Upper lobe of left lung (tissue), 6 donors: Measurements from ENCODE around the gene RERE. TPM values are rescaled to one million over a fixed set of nuclear protein-coding genes. Genes with fewer than 3 reads are reported as not detected.
A peak's percentile ranks its signal among the peaks of the same experiment; 100 is the strongest.

Source experiments
- ATAC-seq, 2 donors: fragments of 200-7000 bp; cut with Tn5 transposase; one replicate each; pipeline ENCODE4 v1.9.1; 2022; ENCODE audit warnings: mild to moderate bottlenecking in 2 of 2, moderate library complexity in 2 of 2; ENCODE audit not compliant: low FRiP score in 2 of 2
- DNase-seq, 2 donors: peaks; one replicate each; pipeline ENCODE4 v3.0.0-alpha.2; 2019 to 2020
- H3K27ac ChIP-seq, 4 donors: fragments of 200-600 bp; sonication (generic); one replicate each; pipeline ENCODE4 v1.5.1; 2016 to 2019
- H3K27me3 ChIP-seq, 4 donors: fragments of 200-600 bp; sonication (generic); one replicate each; pipeline ENCODE4 v1.5.1; 2017 to 2019
- H3K36me3 ChIP-seq, 4 donors: fragments of 200-600 bp; sonication (generic); one replicate each; pipeline ENCODE4 v1.5.1; 2016 to 2019
- H3K4me1 ChIP-seq, 4 donors: fragments of 200-600 bp; sonication (generic); one replicate each; pipeline ENCODE4 v1.5.1; 2018 to 2019
- H3K4me3 ChIP-seq, 4 donors: fragments of 200-600 bp; sonication (generic); one replicate each; pipeline ENCODE4 v1.5.1; 2017 to 2019; ENCODE audit warnings: mild to moderate bottlenecking in 2 of 4, moderate library complexity in 1 of 4
- H3K9me3 ChIP-seq, 4 donors: fragments of 200-600 bp; sonication (generic); one replicate each; pipeline ENCODE4 v1.5.1; 2018 to 2019
- CTCF ChIP-seq, 6 experiments: fragments of 450-650 bp in 4 of 6; fragments of 200-600 bp in 2 of 6; sonication (generic) in 2 of 6; IDR thresholded peaks; one replicate each; pipeline ENCODE4 v1.5.1; 2016 to 2019; ENCODE audit warnings: antibody characterized with exemption in 6 of 6
- EP300 ChIP-seq, 4 donors: sonication (generic); formaldehyde crosslinking; IDR thresholded peaks; one replicate each; pipeline ENCODE4 v1.5.1; 2017; ENCODE audit warnings: antibody characterized with exemption in 4 of 4, control low read depth in 2 of 4
- POLR2A ChIP-seq, 4 donors: fragments of 450-650 bp; IDR thresholded peaks; one replicate each; pipeline ENCODE4 v1.5.1; 2016 to 2017; ENCODE audit warnings: antibody characterized with exemption in 4 of 4, mild to moderate bottlenecking in 2 of 4
- POLR2AphosphoS5 ChIP-seq, 2 donors: sonication (generic); formaldehyde crosslinking; IDR thresholded peaks; one replicate each; pipeline ENCODE4 v1.5.1; 2017; ENCODE audit warnings: antibody characterized with exemption in 2 of 2
- WGBS, 2 donors: methylation state at CpG; one replicate each; pipeline ENCODE4 v1.1.5; 2017 to 2018; 5-methylcytosine and 5-hydroxymethylcytosine counted together
- total RNA-seq, 6 donors: library from RNA; depleted of rRNA in 4 of 6; stranded (reverse); fragments of >200 nt in 4 of 6; gene quantifications; one replicate each; pipeline versions ENCODE4 v1.1.0 to v1.2.1, GENCODE V29; 2016 to 2021
- donor health status: DM: no; HTN: no; CAD: no; lungs with moderate emphysema.
- donor health status: DM: no; HTN: yes; CAD: no; lungs with severe emphysema.

Gene RERE
- total RNA-seq, 6 donors from 2014 or later: 75.5 to 222 (median 104) TPM

- ATAC-seq (no peak), DNase-seq (no peak)
- H3K9me3 ChIP-seq: no peaks in the 10 kb centered on the region
- peaks cover 20 to 32% (median 24%) of the 10 kb centered on the region in 4 donors for H3K4me1 ChIP-seq
- no peak for TF ChIP-seq POLR2A (IDR thresholded peaks at IDR 0.05)
- TF ChIP-seq POLR2AphosphoS5 (IDR thresholded peaks at IDR 0.05): no peak
- no peak for TF ChIP-seq EP300 (IDR thresholded peaks at IDR 0.05)
- TF ChIP-seq CTCF (IDR thresholded peaks at IDR 0.05): no peak
- H3K36me3 ChIP-seq: no peaks in the 10 kb centered on the region
- no peak overlapping the region for H3K4me3 ChIP-seq
- no peak overlapping the region for H3K27ac ChIP-seq
- WGBS, 2 donors: 72 to 80% methylated on average over 3 of the region's 3 CpGs
- no peaks in the 10 kb centered on the region for H3K27me3 ChIP-seq
Observed at GRCh38 chr1:8717148-8717547, 100.3 kb downstream of the RERE start.

DNA sequence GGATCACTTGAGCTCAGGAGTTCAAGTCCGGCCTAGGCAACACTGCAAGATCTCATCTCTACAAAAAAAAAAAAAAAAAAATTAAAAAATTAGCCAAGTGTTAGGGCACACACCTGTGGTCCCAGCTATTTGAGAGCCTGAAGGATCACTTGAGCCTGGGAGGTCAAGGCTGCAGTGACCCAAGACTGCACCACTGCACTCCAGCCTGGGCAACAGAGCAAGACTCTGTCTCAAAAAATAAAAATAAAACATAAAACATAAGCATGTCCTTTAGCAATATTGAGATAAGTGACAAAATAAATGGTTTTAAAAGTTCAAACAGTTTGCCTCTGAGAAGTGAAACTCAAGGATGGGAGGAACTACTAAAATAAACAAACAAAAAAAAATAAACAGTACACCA is 101.2 kb downstream of the RERE start:
- DNase-seq: no peak

GRCh38 chr1:8714173-8714572 is 103.3 kb downstream of the RERE start:
- Histone ChIP-seq H3K4me1 (peaks cover 25 to 40% (median 32%) of the 10 kb centered on the region in 4 donors), H3K27me3 (no peaks in the 10 kb centered on the region), H3K4me3 (no peak overlapping the region), H3K36me3 (no peaks in the 10 kb centered on the region), H3K27ac (no peak overlapping the region), H3K9me3 (no peaks in the 10 kb centered on the region)
- ATAC-seq (no peak), DNase-seq (no peak)
- TF ChIP-seq EP300 (IDR thresholded peaks at IDR 0.05): no peak
- TF ChIP-seq CTCF (IDR thresholded peaks at IDR 0.05): no peak
- no peak for TF ChIP-seq POLR2A (IDR thresholded peaks at IDR 0.05)
- TF ChIP-seq POLR2AphosphoS5 (IDR thresholded peaks at IDR 0.05): no peak
- WGBS, 2 donors: 84 to 92% methylated on average over 3 of the region's 3 CpGs

More for the DNA sequence above, 101.2 kb downstream of the RERE start:
- Histone ChIP-seq H3K27ac (no peak overlapping the region), H3K36me3 (no peaks in the 10 kb centered on the region), H3K4me1 (peaks cover 25 to 40% (median 32%) of the 10 kb centered on the region in 4 donors), H3K4me3 (no peak overlapping the region), H3K9me3 (no peaks in the 10 kb centered on the region), H3K27me3 (no peaks in the 10 kb centered on the region)
- TF ChIP-seq POLR2AphosphoS5 (IDR thresholded peaks at IDR 0.05) (no peak), POLR2A (IDR thresholded peaks at IDR 0.05) (no peak), CTCF (IDR thresholded peaks at IDR 0.05) (no peak), EP300 (IDR thresholded peaks at IDR 0.05) (no peak)
- no peak for ATAC-seq
- 65 to 69% methylated on average over 1 of the region's 1 CpG for WGBS, 2 donors

GRCh38 chr1:8712413-8713231 is 104.8 kb downstream of the RERE start:
- Histone ChIP-seq H3K27me3 (no peaks in the 10 kb centered on the region), H3K9me3 (no peaks in the 10 kb centered on the region), H3K36me3 (no peaks in the 10 kb centered on the region), H3K4me1 (peaks cover 25 to 40% (median 32%) of the 10 kb centered on the region in 4 donors), H3K27ac (peak overlapping the region; percentile 41 to 80 (median 74)), H3K4me3 (peak overlapping the region in 1 of 4 donors; percentile 9)
- TF ChIP-seq CTCF (IDR thresholded peaks at IDR 0.05) (no peak), EP300 (IDR thresholded peaks at IDR 0.05) (peak in 1 of 4 donors; percentile 42)
- DNase-seq (no peak), ATAC-seq (peak in 1 of 2 donors; percentile 73)
- WGBS, 2 donors: 8 to 13% methylated on average over 5 of the region's 5 CpGs
